GM12891 (cell line): Measurements from ENCODE around the gene KTI12.

Experiments used
- POLR2A ChIP-seq: IDR thresholded peaks from 2 replicates; pipeline ENCODE4 v1.6.1; 2011; ENCODE audit warnings: low read depth, low read length, control low read depth
- POLR2AphosphoS5 ChIP-seq: IDR thresholded peaks from 2 replicates; pipeline ENCODE4 v1.6.1; 2011; ENCODE audit warnings: low read depth, low read length, control low read depth

- TF ChIP-seq POLR2A (no peak), POLR2AphosphoS5 (no peak)
Observed at GRCh38 chr1:52028328-52028727, 5.3 kb downstream of the KTI12 start.
